MM.1S (cell line): ENCODE data around the gene ALDH2.

Source experiments
- DNase-seq: peaks from one replicate; pipeline ENCODE4 v3.0.0-alpha.2; 2015
- H2AFZ ChIP-seq: fragments of 300-600 bp; sonication (generic); 2 replicates; pipeline ENCODE4 v1.6.0; 2016; ENCODE audit warnings: antibody characterized with exemption, low read length
- H3F3A ChIP-seq: fragments of 300-600 bp; sonication (generic); 2 replicates; pipeline ENCODE4 v1.6.1; 2016; ENCODE audit warnings: mild to moderate bottlenecking, antibody characterized with exemption, low read length, moderate library complexity, mixed read lengths; ENCODE audit not compliant: insufficient read depth
- H3K27ac ChIP-seq: fragments of 300-600 bp; sonication (generic); 2 replicates; pipeline ENCODE4 v1.5.1; 2016; ENCODE audit warnings: mild to moderate bottlenecking, low read length
- H3K27me3 ChIP-seq: fragments of 300-600 bp; sonication (generic); replicated peaks from 2 replicates; pipeline ENCODE4 v1.6.0; 2016; ENCODE audit warnings: low read length; ENCODE audit not compliant: insufficient read depth
- H3K36me3 ChIP-seq: fragments of 300-600 bp; sonication (generic); replicated peaks from 2 replicates; pipeline ENCODE4 v1.6.1; 2016; ENCODE audit warnings: mild to moderate bottlenecking, low read length, mixed read lengths; ENCODE audit not compliant: insufficient read depth
- H3K4me1 ChIP-seq: fragments of 300-600 bp; sonication (generic); 2 replicates; pipeline ENCODE4 v1.6.1; 2016; ENCODE audit warnings: low read length, mixed read lengths
- H3K4me2 ChIP-seq: fragments of 300-600 bp; sonication (generic); 2 replicates; pipeline ENCODE4 v1.6.0; 2016; ENCODE audit warnings: low read depth, low read length
- H3K4me3 ChIP-seq: fragments of 300-600 bp; sonication (generic); 2 replicates; pipeline ENCODE4 v1.5.1; 2016; ENCODE audit warnings: low read length, mixed read lengths
- H3K79me2 ChIP-seq: fragments of 300-600 bp; sonication (generic); 2 replicates; pipeline ENCODE4 v1.6.1; 2016; ENCODE audit warnings: mixed run types, low read length, mixed read lengths
- H3K9ac ChIP-seq: fragments of 300-600 bp; sonication (generic); 2 replicates; pipeline ENCODE4 v1.6.1; 2016; ENCODE audit warnings: low read length, mixed read lengths
- H3K9me2 ChIP-seq: fragments of 300-600 bp; sonication (generic); replicated peaks from 2 replicates; pipeline ENCODE4 v1.6.1; 2016; ENCODE audit warnings: mild to moderate bottlenecking, low read length, mixed read lengths; ENCODE audit not compliant: insufficient read depth
- H3K9me3 ChIP-seq: fragments of 300-600 bp; sonication (generic); replicated peaks from 2 replicates; pipeline ENCODE4 v1.6.1; 2016; ENCODE audit warnings: mild to moderate bottlenecking, low read length, mixed read lengths; ENCODE audit not compliant: insufficient read depth
- H4K20me1 ChIP-seq: fragments of 300-600 bp; sonication (generic); 2 replicates; pipeline ENCODE4 v1.6.1; 2016; ENCODE audit warnings: mild to moderate bottlenecking, low read length, moderate library complexity, mixed read lengths; ENCODE audit not compliant: insufficient read depth
- CTCF ChIP-seq: fragments of 300-600 bp; sonication (generic); IDR thresholded peaks from 2 replicates; pipeline ENCODE4 v1.5.1; 2016; ENCODE audit warnings: antibody characterized with exemption, low read length, mixed read lengths
- EZH2 ChIP-seq: fragments of 300-600 bp; sonication (generic); optimal IDR thresholded peaks from 2 replicates; pipeline ENCODE3; 2017; ENCODE audit warnings: low read depth, mild to moderate bottlenecking, antibody characterized with exemption, low read length, mixed read lengths
- EZH2phosphoT487 ChIP-seq: fragments of 300-600 bp; sonication (generic); IDR thresholded peaks from 2 replicates; pipeline ENCODE4 v1.6.1; 2018; ENCODE audit warnings: antibody characterized with exemption, low read length

Gene ALDH2

GRCh38 chr12:111789779-111790178 is 23.0 kb downstream of the ALDH2 start:
- TF ChIP-seq EZH2 (no peak), CTCF (no peak), EZH2phosphoT487 (no peak)

GRCh38 chr12:111791507-111791906 is 24.8 kb downstream of the ALDH2 start:
- no peaks in the 10 kb centered on the region for H3K4me1 ChIP-seq
- H3K9me2 ChIP-seq, result no peaks in the 10 kb centered on the region
- no peaks in the 10 kb centered on the region for H3K9me3 ChIP-seq
- no peaks in the 10 kb centered on the region for H3F3A ChIP-seq
- no peak overlapping the region for H3K4me2 ChIP-seq
- no peak overlapping the region for H3K9ac ChIP-seq
- no peak for DNase-seq
- TF ChIP-seq CTCF (no peak), EZH2phosphoT487 (no peak), EZH2 (no peak)
- no peak overlapping the region for H3K4me3 ChIP-seq
- H3K27me3 ChIP-seq, result no peaks in the 10 kb centered on the region
- H3K79me2 ChIP-seq, result no peaks in the 10 kb centered on the region
- no peak overlapping the region for H2AFZ ChIP-seq
- no peaks in the 10 kb centered on the region for H3K36me3 ChIP-seq
- H4K20me1 ChIP-seq, result no peaks in the 10 kb centered on the region
- no peak overlapping the region for H3K27ac ChIP-seq

More at GRCh38 chr12:111789779-111790178, 23.0 kb downstream of the ALDH2 start:
- no peak overlapping the region for H3K4me2 ChIP-seq
- no peaks in the 10 kb centered on the region for H3K9me2 ChIP-seq
- no peak for DNase-seq
- H4K20me1 ChIP-seq, result no peaks in the 10 kb centered on the region
- H3K9ac ChIP-seq, result no peak overlapping the region
- H3K4me3 ChIP-seq, result no peak overlapping the region
- no peaks in the 10 kb centered on the region for H3K9me3 ChIP-seq
- H3F3A ChIP-seq, result no peaks in the 10 kb centered on the region
- H3K27me3 ChIP-seq, result no peaks in the 10 kb centered on the region
- no peaks in the 10 kb centered on the region for H3K79me2 ChIP-seq
- H3K27ac ChIP-seq, result no peak overlapping the region
- H3K36me3 ChIP-seq, result no peaks in the 10 kb centered on the region
- no peaks in the 10 kb centered on the region for H3K4me1 ChIP-seq
- no peak overlapping the region for H2AFZ ChIP-seq

GRCh38 chr12:111792155-111792855 is 25.6 kb downstream of the ALDH2 start:
- H3K9me3 ChIP-seq, result no peaks in the 10 kb centered on the region
- no peak overlapping the region for H2AFZ ChIP-seq
- H3K9ac ChIP-seq, result no peak overlapping the region
- H4K20me1 ChIP-seq, result no peaks in the 10 kb centered on the region
- H3K36me3 ChIP-seq, result no peaks in the 10 kb centered on the region
- no peak for DNase-seq
- H3K27ac ChIP-seq, result no peak overlapping the region
- no peaks in the 10 kb centered on the region for H3K79me2 ChIP-seq
- H3K9me2 ChIP-seq, result no peaks in the 10 kb centered on the region
- no peaks in the 10 kb centered on the region for H3F3A ChIP-seq
- no peaks in the 10 kb centered on the region for H3K27me3 ChIP-seq
- no peak for TF ChIP-seq CTCF
- no peak for TF ChIP-seq EZH2phosphoT487
- TF ChIP-seq EZH2, result no peak
- H3K4me3 ChIP-seq, result no peak overlapping the region
- no peaks in the 10 kb centered on the region for H3K4me1 ChIP-seq
- no peak overlapping the region for H3K4me2 ChIP-seq
